Ovary (tissue), 9 donors: Measurements from ENCODE around the gene B4GALNT1. TPM values are rescaled to one million over a fixed set of nuclear protein-coding genes. Genes with fewer than 3 reads are reported as not detected.
A peak's percentile ranks its signal among the peaks of the same experiment; 100 is the strongest.

Experiments used
- DNase-seq, 5 donors: peaks; one replicate each; pipeline ENCODE4 v3.0.0-alpha.2; 2019 to 2020
- H3K27ac ChIP-seq, 2 donors: fragments of 200-600 bp; one replicate each; pipeline versions ENCODE4 v1.5.1 to v1.8.0; 2019 to 2022
- H3K27me3 ChIP-seq: fragments of 200-600 bp; one replicate; pipeline ENCODE4 v1.8.0; 2022
- H3K36me3 ChIP-seq: fragments of 200-600 bp; sonication (generic); one replicate; pipeline ENCODE4 v1.5.1; 2019
- H3K4me1 ChIP-seq: one replicate; pipeline ENCODE4 v1.8.1; 2013; ENCODE audit warnings: mild to moderate bottlenecking, moderate library complexity; ENCODE audit not compliant: insufficient read depth
- H3K4me3 ChIP-seq: fragments of 200-600 bp; sonication (generic); one replicate; pipeline ENCODE4 v1.5.1; 2017
- H3K9me3 ChIP-seq, 2 donors: fragments of 200-600 bp in 1 of 2; sonication (generic) in 1 of 2; one replicate each; pipeline versions ENCODE4 v1.5.1 to v1.8.1; 2013 to 2019; ENCODE audit warnings: mild to moderate bottlenecking in 1 of 2, moderate library complexity in 1 of 2
- CTCF ChIP-seq, 3 donors: fragments of 450-650 bp in 2 of 3; fragments of 200-600 bp in 1 of 3; IDR thresholded peaks; one replicate each; pipeline versions ENCODE4 v1.5.1 to v1.8.0; 2016 to 2022; ENCODE audit warnings: antibody characterized with exemption in 3 of 3, mild to moderate bottlenecking in 1 of 3
- EP300 ChIP-seq: sonication (generic); formaldehyde crosslinking; IDR thresholded peaks from one replicate; pipeline ENCODE4 v1.6.1; 2017; ENCODE audit warnings: antibody characterized with exemption
- POLR2A ChIP-seq: fragments of 450-650 bp; IDR thresholded peaks from one replicate; pipeline ENCODE4 v1.6.1; 2017; ENCODE audit warnings: antibody characterized with exemption, mild to moderate bottlenecking, moderate library complexity
- WGBS, 3 donors: extraction: QIAGEN DNeasy Blood & Tissue Kit in 1 of 3; methylation state at CpG; one replicate each; pipeline versions ENCODE4 v1.1.5 to v1.1.7; 2013 to 2017; 5-methylcytosine and 5-hydroxymethylcytosine counted together
- intact Hi-C, 4 donors: fragments of 100-400 bp; cut with DNase I; formaldehyde crosslinking; loops; one replicate each; pipeline versions ENCODE4 v1.11.0 to v1.15.1; 2022 to 2023
- polyA plus RNA-seq, 2 donors: library from polyadenylated mRNA; stranded (reverse); fragments of 200-250 nt in 1 of 2; fragments of 350-450 nt in 1 of 2; fragmentation: Illumina TruSeq in 1 of 2; extraction: RNeasy Lipid Tissue Mini Kit (QIAGEN cat#74804) in 1 of 2; gene quantifications; one replicate each; pipeline ENCODE4 v1.2.3, GENCODE V29; 2013 to 2014
- total RNA-seq, 7 donors: library from RNA; depleted of rRNA in 2 of 7; stranded (reverse); fragments of >200 nt in 2 of 7; fragmentation: NEBNext Ultra II Directional in 3 of 7; extraction: Animal tissue kit (Norgen Biotek cat#: 25700) in 3 of 7; gene quantifications; one replicate each; pipeline versions ENCODE4 v1.1.0 to v1.2.4, GENCODE V29; 2016 to 2023
- donor health status: DM: no; HTN: no; CAD: no; lungs with moderate emphysema.
- donor health status: DM: no; HTN: no; CAD: no.
- donor health status: Bipolar disorder and iron deficiency.
- donor health status: DM: yes; HTN: yes; CAD: no.
- donor health status: DM: no; HTN: no; CAD: no.
- donor health status: DM: yes; HTN: yes; CAD: no.

B4GALNT1 gene
- total and polyA plus RNA-seq, 9 donors = 0.22 to 1.5 (median 0.56) TPM

- Histone ChIP-seq H3K4me1 (peaks cover 8% of the 10 kb centered on the region), H3K27ac (no peak overlapping the region), H3K36me3 (no peaks in the 10 kb centered on the region), H3K9me3 (no peaks in the 10 kb centered on the region), H3K27me3 (no peaks in the 10 kb centered on the region), H3K4me3 (no peak overlapping the region)
- TF ChIP-seq EP300 (no peak), POLR2A (no peak), CTCF (IDR thresholded peaks at IDR 0.05) (no peak)
- no peak for DNase-seq
- WGBS, 3 donors = 70 to 83% (median 74%) methylated on average over 29 of the region's 29 CpGs
- intact Hi-C loops = loop anchor here in 2 of 4 donors (5.0 to 10.0 kb wide), 2 partner anchors 171 to 174 kb away; partner anchors contain the start of genes GLI1 (in 2 of the 2) and INHBE (in 2 of the 2)
Measured at GRCh38 chr12:57628280-57629191, 4.5 kb downstream of the B4GALNT1 start.

GRCh38 chr12:57627501-57628279, 5.3 kb downstream of the B4GALNT1 start:
- H3K4me1 ChIP-seq = peaks cover 4% of the 10 kb centered on the region
- no peak overlapping the region for H3K27ac ChIP-seq
- intact Hi-C loops = loop anchor here in 2 of 4 donors (5.0 to 10.0 kb wide), 2 partner anchors 170 to 173 kb away; partner anchors contain the start of genes GLI1 (in 2 of the 2) and INHBE (in 2 of the 2)
- H3K36me3 ChIP-seq = no peaks in the 10 kb centered on the region
- peak in 2 of 5 donors; percentile 20 to 23 for DNase-seq
- H3K27me3 ChIP-seq = no peaks in the 10 kb centered on the region
- 8 to 17% (median 15%) methylated on average over 41 to 67 of the region's 67 CpGs for WGBS, 3 donors
- H3K9me3 ChIP-seq = no peaks in the 10 kb centered on the region
- H3K4me3 ChIP-seq = no peak overlapping the region
- TF ChIP-seq POLR2A (no peak), EP300 (no peak), CTCF (IDR thresholded peaks at IDR 0.05) (no peak)

GRCh38 chr12:57626921-57627445, 6.0 kb downstream of the B4GALNT1 start:
- intact Hi-C loops = loop anchor here in 2 of 4 donors (5.0 to 10.0 kb wide), 2 partner anchors 170 to 172 kb away; partner anchors contain the start of genes GLI1 (in 2 of the 2) and INHBE (in 2 of the 2)
- Histone ChIP-seq H3K9me3 (no peaks in the 10 kb centered on the region), H3K36me3 (no peaks in the 10 kb centered on the region), H3K27me3 (no peaks in the 10 kb centered on the region), H3K27ac (no peak overlapping the region), H3K4me1 (peaks cover 3% of the 10 kb centered on the region), H3K4me3 (no peak overlapping the region)
- no peak for DNase-seq
- 42 to 47% (median 42%) methylated on average over 9 of the region's 9 CpGs for WGBS, 3 donors
- no peak for TF ChIP-seq CTCF (IDR thresholded peaks at IDR 0.05)
- no peak for TF ChIP-seq POLR2A
- TF ChIP-seq EP300 = no peak
